B cell (primary cell): ENCODE measurements around the gene SBK2.

Source experiments
- CTCF ChIP-seq: fragments of 200-600 bp; IDR thresholded peaks from one replicate; pipeline ENCODE4 v1.8.0; 2022; ENCODE audit warnings: antibody characterized with exemption, mild to moderate bottlenecking
- EZH2 ChIP-seq: IDR thresholded peaks from 2 replicates; pipeline ENCODE4 v1.6.1; 2012; ENCODE audit warnings: borderline replicate concordance, low read depth, mild to moderate bottlenecking, moderate library complexity, low read length; ENCODE audit not compliant: insufficient read depth, poor library complexity, severe bottlenecking

- TF ChIP-seq CTCF = no peak
- TF ChIP-seq EZH2 = no peak
Measured at GRCh38 chr19:55538132-55538531, 1.2 kb upstream of the SBK2 start.
